ENCODE data around the gene NCAPD2.

GRCh38 chr12:6575648-6576047 lies 81.7 kb downstream of the NCAPD2 start:
- TF ChIP-seq, protein P1, sequence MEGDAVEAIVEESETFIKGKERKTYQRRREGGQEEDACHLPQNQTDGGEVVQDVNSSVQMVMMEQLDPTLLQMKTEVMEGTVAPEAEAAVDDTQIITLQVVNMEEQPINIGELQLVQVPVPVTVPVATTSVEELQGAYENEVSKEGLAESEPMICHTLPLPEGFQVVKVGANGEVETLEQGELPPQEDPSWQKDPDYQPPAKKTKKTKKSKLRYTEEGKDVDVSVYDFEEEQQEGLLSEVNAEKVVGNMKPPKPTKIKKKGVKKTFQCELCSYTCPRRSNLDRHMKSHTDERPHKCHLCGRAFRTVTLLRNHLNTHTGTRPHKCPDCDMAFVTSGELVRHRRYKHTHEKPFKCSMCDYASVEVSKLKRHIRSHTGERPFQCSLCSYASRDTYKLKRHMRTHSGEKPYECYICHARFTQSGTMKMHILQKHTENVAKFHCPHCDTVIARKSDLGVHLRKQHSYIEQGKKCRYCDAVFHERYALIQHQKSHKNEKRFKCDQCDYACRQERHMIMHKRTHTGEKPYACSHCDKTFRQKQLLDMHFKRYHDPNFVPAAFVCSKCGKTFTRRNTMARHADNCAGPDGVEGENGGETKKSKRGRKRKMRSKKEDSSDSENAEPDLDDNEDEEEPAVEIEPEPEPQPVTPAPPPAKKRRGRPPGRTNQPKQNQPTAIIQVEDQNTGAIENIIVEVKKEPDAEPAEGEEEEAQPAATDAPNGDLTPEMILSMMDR (optimal IDR thresholded peaks at IDR 0.05 in 1 of 3, IDR thresholded peaks at IDR 0.05 in 1 of 3, conservative IDR thresholded peaks at IDR 0.05 in 1 of 3; ENCODE audit: extremely low read depth in 1 of 3, insufficient read depth in 2 of 3, low read length in 3 of 3): no peak
- no peak for TF ChIP-seq EZH2 (IDR thresholded peaks at IDR 0.05; ENCODE audit: low read length)
